Astrocyte (in vitro differentiated cells and primary cell): ENCODE data around the gene COL18A1. TPM values are rescaled to one million over a fixed set of nuclear protein-coding genes. Genes with fewer than 3 reads are reported as not detected.
A peak's percentile ranks its signal among the peaks of the same experiment; 100 is the strongest.

Experiments
- DNase-seq: peaks from one replicate; pipeline ENCODE4 v3.0.0-alpha.2; 2010; ENCODE audit warnings: low read depth
- FAIRE-seq: peaks from 2 replicates; lab custom pipeline; 2011; peaks lifted over from hg19 to GRCh38; lab: Jason Lieb, UNC
- H2AFZ ChIP-seq: 2 replicates; pipeline ENCODE4 v1.6.0; 2012; ENCODE audit warnings: low read depth, low read length, inconsistent platforms
- H3K27ac ChIP-seq: 2 replicates; pipeline ENCODE4 v1.5.1; 2011; ENCODE audit warnings: low read depth, low read length, inconsistent platforms
- H3K27me3 ChIP-seq: 2 replicates; pipeline ENCODE4 v1.6.0; 2011; ENCODE audit warnings: low read length, inconsistent platforms; ENCODE audit not compliant: insufficient read depth
- H3K36me3 ChIP-seq: 2 replicates; pipeline ENCODE4 v1.5.1; 2011; ENCODE audit warnings: low read length, inconsistent platforms; ENCODE audit not compliant: insufficient read depth
- H3K4me1 ChIP-seq: 2 replicates; pipeline ENCODE4 v1.5.1; 2011; ENCODE audit warnings: low read length, inconsistent platforms; ENCODE audit not compliant: insufficient read depth
- H3K4me2 ChIP-seq: 2 replicates; pipeline ENCODE4 v1.6.0; 2012; ENCODE audit warnings: low read length, inconsistent platforms
- H3K4me3 ChIP-seq: 2 replicates; pipeline ENCODE4 v1.5.1; 2011; ENCODE audit warnings: low read depth, mild to moderate bottlenecking, low read length, inconsistent platforms; ENCODE audit not compliant: insufficient read depth
- H3K79me2 ChIP-seq: 2 replicates; pipeline ENCODE4 v1.6.0; 2012; ENCODE audit warnings: mild to moderate bottlenecking, low read length, inconsistent platforms; ENCODE audit not compliant: insufficient read depth
- H3K9ac ChIP-seq: 2 replicates; pipeline ENCODE4 v1.6.0; 2012; ENCODE audit warnings: mild to moderate bottlenecking, low read length, inconsistent platforms
- H3K9me3 ChIP-seq: 2 replicates; pipeline ENCODE4 v1.5.1; 2012; ENCODE audit warnings: low read depth, mild to moderate bottlenecking, low read length, inconsistent platforms; ENCODE audit not compliant: insufficient read depth
- H4K20me1 ChIP-seq: 2 replicates; pipeline ENCODE4 v1.6.0; 2012; ENCODE audit warnings: low read length, inconsistent platforms; ENCODE audit not compliant: insufficient read depth
- H3K27ac Mint-ChIP-seq: one replicate; pipeline ENCODE4 v1.8.0; 2021; ENCODE audit warnings: mild to moderate bottlenecking, mixed read lengths; ENCODE audit not compliant: unreplicated experiment
- H3K27me3 Mint-ChIP-seq: one replicate; pipeline ENCODE4 v1.8.0; 2021; ENCODE audit warnings: low read depth, mixed read lengths; ENCODE audit not compliant: unreplicated experiment
- H3K36me3 Mint-ChIP-seq: one replicate; pipeline ENCODE4 v1.8.0; 2021; ENCODE audit warnings: low read depth, mixed read lengths; ENCODE audit not compliant: unreplicated experiment
- H3K4me1 Mint-ChIP-seq: one replicate; pipeline ENCODE4 v1.8.0; 2021; ENCODE audit warnings: low read depth, mixed read lengths; ENCODE audit not compliant: unreplicated experiment
- H3K4me3 Mint-ChIP-seq: one replicate; pipeline ENCODE4 v1.8.0; 2021; ENCODE audit warnings: mild to moderate bottlenecking, moderate library complexity, mixed read lengths; ENCODE audit not compliant: unreplicated experiment
- H3K9me3 Mint-ChIP-seq: one replicate; pipeline ENCODE4 v1.8.0; 2021; ENCODE audit warnings: mild to moderate bottlenecking, mixed read lengths; ENCODE audit not compliant: unreplicated experiment
- CTCF ChIP-seq: IDR thresholded peaks from 2 replicates; pipeline ENCODE4 v1.5.1; 2011; ENCODE audit warnings: low read depth, mild to moderate bottlenecking, inconsistent platforms, low read length, moderate library complexity; ENCODE audit not compliant: insufficient read depth
- EZH2 ChIP-seq: IDR thresholded peaks from 2 replicates; pipeline ENCODE4 v1.6.1; 2012; ENCODE audit warnings: mild to moderate bottlenecking, low read length, inconsistent platforms; ENCODE audit not compliant: insufficient read depth
- total RNA-seq: library from RNA; stranded (reverse); gene quantifications from 2 replicates; pipeline ENCODE4 v1.2.1, GENCODE V29; 2021

Gene COL18A1
- total RNA-seq, 1 donor from 2014 or later, result 616 TPM

- no peaks in the 10 kb centered on the region for H3K27me3 ChIP-seq
- H3K4me2 ChIP-seq, result no peak overlapping the region
- Mint-ChIP-seq H3K4me3 (peak overlapping the region; percentile 20), H3K4me1 (peaks cover 29% of the 10 kb centered on the region), H3K27ac (no peak overlapping the region), H3K27me3 (no peaks in the 10 kb centered on the region), H3K36me3 (peaks cover 39% of the 10 kb centered on the region), H3K9me3 (peaks cover 10% of the 10 kb centered on the region)
- H3K36me3 ChIP-seq, result peaks cover 3% of the 10 kb centered on the region
- TF ChIP-seq CTCF, result no peak
- no peak for TF ChIP-seq EZH2
- H3K27ac ChIP-seq, result no peak overlapping the region
- H3K9me3 ChIP-seq, result no peaks in the 10 kb centered on the region
- H4K20me1 ChIP-seq, result peaks cover 31% of the 10 kb centered on the region
- peaks cover 26% of the 10 kb centered on the region for H3K79me2 ChIP-seq
- no peak overlapping the region for H3K9ac ChIP-seq
- no peak overlapping the region for H3K4me3 ChIP-seq
- H2AFZ ChIP-seq, result no peak overlapping the region
- peaks cover 18% of the 10 kb centered on the region for H3K4me1 ChIP-seq
- DNase-seq (no peak), FAIRE-seq (no peak)
These were observed 61.6 kb downstream of the COL18A1 start for GRCh38 chr21:45466330-45467220.

- DNase-seq (peak; percentile 27), FAIRE-seq (no peak)
- no peaks in the 10 kb centered on the region for H3K27me3 ChIP-seq
- no peak overlapping the region for H3K4me2 ChIP-seq
- Mint-ChIP-seq H3K27me3 (no peaks in the 10 kb centered on the region), H3K4me1 (peaks cover 24% of the 10 kb centered on the region), H3K36me3 (peaks cover 32% of the 10 kb centered on the region), H3K4me3 (peak overlapping the region; percentile 20), H3K9me3 (peaks cover 9% of the 10 kb centered on the region), H3K27ac (no peak overlapping the region)
- TF ChIP-seq CTCF, result no peak
- peaks cover 3% of the 10 kb centered on the region for H3K36me3 ChIP-seq
- H3K79me2 ChIP-seq, result peaks cover 29% of the 10 kb centered on the region
- H3K9me3 ChIP-seq, result no peaks in the 10 kb centered on the region
- peaks cover 33% of the 10 kb centered on the region for H4K20me1 ChIP-seq
- no peak overlapping the region for H2AFZ ChIP-seq
- no peak overlapping the region for H3K27ac ChIP-seq
- no peak overlapping the region for H3K9ac ChIP-seq
- H3K4me1 ChIP-seq, result peaks cover 22% of the 10 kb centered on the region
- no peak overlapping the region for H3K4me3 ChIP-seq
These were observed 62.3 kb downstream of the COL18A1 start for GRCh38 chr21:45467221-45467779.
